ENCODE measurements around the gene OMD. TPM values are rescaled to one million over a fixed set of nuclear protein-coding genes. Genes with fewer than 3 reads are reported as not detected.

The OMD gene
- total and polyA plus RNA-seq, 2 donors from 2014 or later, result 0.52 to 3.2 TPM

DNA sequence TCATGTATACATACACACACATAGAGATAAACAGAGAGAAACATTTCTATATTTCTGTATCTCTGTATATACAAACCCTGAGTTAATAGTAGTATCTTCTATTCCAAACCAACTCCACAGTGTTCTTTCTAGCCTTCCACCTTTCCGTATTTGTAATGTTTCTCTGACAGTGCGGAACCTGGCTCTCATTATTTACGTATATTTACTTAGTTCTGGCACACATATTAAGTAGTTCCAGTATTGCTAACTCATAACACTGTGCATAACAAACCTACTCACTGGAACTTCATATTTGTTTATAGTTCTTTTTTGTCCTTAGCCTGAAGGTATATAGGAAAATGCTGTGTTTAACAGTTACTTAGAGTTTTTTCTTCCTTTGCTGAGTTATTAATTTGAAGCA, 26.4 kb downstream of the OMD start:
- intact Hi-C loops (cut with DNase I), result no loop called here
- no peaks in the 10 kb centered on the region for H3K36me3 ChIP-seq (ENCODE audit: control insufficient read depth in 2 of 3, insufficient read depth in 3 of 3, low read length in 3 of 3)
- no peak overlapping the region for H3K27ac ChIP-seq (ENCODE audit: low read depth in 2 of 2, low read length in 2 of 2)
- no peaks in the 10 kb centered on the region for H3K27me3 ChIP-seq (ENCODE audit: control insufficient read depth, insufficient read depth, low read length)
- H3K9ac ChIP-seq (ENCODE audit: low read length in 3 of 3), result no peak overlapping the region
- H3K4me3 ChIP-seq (ENCODE audit: low read length in 3 of 3), result no peak overlapping the region
- H3K4me1 ChIP-seq (ENCODE audit: control insufficient read depth in 2 of 3, insufficient read depth in 2 of 3, low read depth in 1 of 3, low read length in 3 of 3), result no peaks in the 10 kb centered on the region
- FAIRE-seq, result no peak
- no peak for TF ChIP-seq CTCF (IDR thresholded peaks at IDR 0.05; ENCODE audit: borderline replicate concordance, extremely low read depth, insufficient read depth)
- peaks cover 0 to 5% (median 0%) of the 10 kb centered on the region in 3 donors for H3K9me3 ChIP-seq (ENCODE audit: control insufficient read depth in 2 of 3, insufficient read depth in 1 of 3, low read length in 3 of 3)
- no peak for DNase-seq

GRCh38 chr9:92395617-92396016, 28.7 kb downstream of the OMD start:
- Histone ChIP-seq H3K27me3 (ENCODE audit: control insufficient read depth, insufficient read depth, low read length) (no peaks in the 10 kb centered on the region), H3K4me1 (ENCODE audit: control insufficient read depth in 2 of 3, insufficient read depth in 2 of 3, low read depth in 1 of 3, low read length in 3 of 3) (no peaks in the 10 kb centered on the region), H3K9me3 (ENCODE audit: control insufficient read depth in 2 of 3, insufficient read depth in 1 of 3, low read length in 3 of 3) (peaks cover 0 to 5% (median 0%) of the 10 kb centered on the region in 3 donors), H3K4me3 (ENCODE audit: low read length in 3 of 3) (no peak overlapping the region), H3K36me3 (ENCODE audit: control insufficient read depth in 2 of 3, insufficient read depth in 3 of 3, low read length in 3 of 3) (no peaks in the 10 kb centered on the region), H3K27ac (ENCODE audit: low read depth in 2 of 2, low read length in 2 of 2) (no peak overlapping the region), H3K9ac (ENCODE audit: low read length in 3 of 3) (no peak overlapping the region)
- intact Hi-C loops (cut with DNase I), result no loop called here
- DNase-seq (no peak), FAIRE-seq (no peak)
- TF ChIP-seq CTCF (IDR thresholded peaks at IDR 0.05; ENCODE audit: borderline replicate concordance, extremely low read depth, insufficient read depth), result no peak

- Histone ChIP-seq H3K36me3 (ENCODE audit: control insufficient read depth in 2 of 3, insufficient read depth in 3 of 3, low read length in 3 of 3) (no peaks in the 10 kb centered on the region), H3K27me3 (ENCODE audit: control insufficient read depth, insufficient read depth, low read length) (no peaks in the 10 kb centered on the region), H3K9me3 (ENCODE audit: control insufficient read depth in 2 of 3, insufficient read depth in 1 of 3, low read length in 3 of 3) (peaks cover 0 to 5% (median 0%) of the 10 kb centered on the region in 3 donors), H3K4me1 (ENCODE audit: control insufficient read depth in 2 of 3, insufficient read depth in 2 of 3, low read depth in 1 of 3, low read length in 3 of 3) (no peaks in the 10 kb centered on the region), H3K27ac (ENCODE audit: low read depth in 2 of 2, low read length in 2 of 2) (no peak overlapping the region), H3K4me3 (ENCODE audit: low read length in 3 of 3) (no peak overlapping the region), H3K9ac (ENCODE audit: low read length in 3 of 3) (no peak overlapping the region)
- FAIRE-seq (no peak), DNase-seq (no peak)
- intact Hi-C loops (cut with DNase I), result no loop called here
- no peak for TF ChIP-seq CTCF (IDR thresholded peaks at IDR 0.05; ENCODE audit: borderline replicate concordance, extremely low read depth, insufficient read depth)
Measured at GRCh38 chr9:92393686-92394085, 30.6 kb downstream of the OMD start.

DNA sequence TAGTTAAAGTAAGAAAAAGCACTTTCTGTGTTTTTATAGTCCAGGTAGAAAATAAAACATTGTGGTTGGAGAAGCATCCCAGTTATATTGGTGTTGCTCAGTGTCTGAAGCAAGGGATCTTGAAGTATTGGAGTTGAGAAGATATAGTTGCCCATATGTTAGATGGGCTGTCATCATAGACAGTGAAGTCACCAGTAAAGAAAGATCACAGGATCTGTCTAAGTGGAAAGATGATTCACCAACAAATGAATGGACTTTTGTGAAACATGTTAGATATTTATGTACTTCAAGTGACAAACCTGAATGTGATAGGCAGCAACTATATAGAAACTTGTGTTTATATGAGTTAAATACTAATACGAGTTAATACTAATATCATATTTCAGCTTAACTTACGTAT, 31.6 kb downstream of the OMD start:
- no peak for FAIRE-seq
- no peaks in the 10 kb centered on the region for H3K4me1 ChIP-seq (ENCODE audit: control insufficient read depth in 2 of 3, insufficient read depth in 2 of 3, low read depth in 1 of 3, low read length in 3 of 3)

More for the DNA sequence above, 31.6 kb downstream of the OMD start:
- no peak for DNase-seq
- Histone ChIP-seq H3K27ac (ENCODE audit: low read depth in 2 of 2, low read length in 2 of 2) (no peak overlapping the region), H3K9me3 (ENCODE audit: control insufficient read depth in 2 of 3, insufficient read depth in 1 of 3, low read length in 3 of 3) (peaks cover 0 to 3% (median 0%) of the 10 kb centered on the region in 3 donors), H3K27me3 (ENCODE audit: control insufficient read depth, insufficient read depth, low read length) (no peaks in the 10 kb centered on the region), H3K36me3 (ENCODE audit: control insufficient read depth in 2 of 3, insufficient read depth in 3 of 3, low read length in 3 of 3) (no peaks in the 10 kb centered on the region), H3K9ac (ENCODE audit: low read length in 3 of 3) (no peak overlapping the region), H3K4me3 (ENCODE audit: low read length in 3 of 3) (no peak overlapping the region)
- TF ChIP-seq CTCF (IDR thresholded peaks at IDR 0.05; ENCODE audit: borderline replicate concordance, extremely low read depth, insufficient read depth), result no peak
- intact Hi-C loops (cut with DNase I), result no loop called here

Data from kidney (tissue), 14 donors.